HCT116 (cell line): ENCODE results near the gene SLC17A5. TPM values are rescaled to one million over a fixed set of nuclear protein-coding genes. Genes with fewer than 3 reads are reported as not detected.
A peak's percentile ranks its signal among the peaks of the same experiment; 100 is the strongest.

Experiments used
- ATAC-seq: fragments of 200-7000 bp; cut with Tn5 transposase; 2 replicates; pipeline ENCODE4 v1.9.1; 2020; ENCODE audit warnings: mild to moderate bottlenecking, moderate library complexity
- BruUV-seq: library from RNA; stranded (reverse); fragments of 400-500 nt; replicated peaks from 2 replicates; lab custom pipeline; 2021; lab: Mats Ljungman, UMichigan
- CTCF ChIA-PET: fragments of 300-600 bp; sonication (Branson Sonifier 250); formaldehyde crosslinking; loops from one replicate; lab custom pipeline; 2021; ENCODE audit warnings: antibody characterized with exemption; lab: Charles Lee
- POLR2A ChIA-PET: fragments of 300-600, 350-600 bp; sonication (Branson Sonifier 250); formaldehyde crosslinking; loops from one replicate; lab custom pipeline; 2021; ENCODE audit warnings: antibody characterized with exemption; lab: Charles Lee
- RAD21 ChIA-PET, 2 experiments: fragments of 300-600 bp; sonication (Branson Sonifier 250); formaldehyde crosslinking; loops; one replicate each; lab custom pipeline; 2023; ENCODE audit warnings: low total read pairs in 2 of 2; ENCODE audit not compliant: uncharacterized antibody in 2 of 2, unreplicated experiment in 2 of 2, low non-redundant PET in 1 of 2; lab: Charles Lee
- DNase-seq: peaks from one replicate; pipeline ENCODE4 v3.0.0-alpha.2; 2010; ENCODE audit warnings: low read depth, low spot score
- H2AFZ ChIP-seq: fragments of 200-600 bp; shearing (Covaris generic), sonication (generic); 2 replicates; pipeline ENCODE4 v1.6.1; 2017; ENCODE audit warnings: low read depth, mixed run types, mixed read lengths, antibody characterized with exemption, low read length; ENCODE audit not compliant: poor library complexity, severe bottlenecking
- H3K27ac ChIP-seq: 2 replicates; pipeline ENCODE4 v1.5.1; 2012; ENCODE audit warnings: low read depth, low read length
- H3K27me3 ChIP-seq: fragments of 200-600 bp; sonication (generic); 2 replicates; pipeline ENCODE4 v1.6.1; 2016; ENCODE audit warnings: mixed run types, low read length, mixed read lengths; ENCODE audit not compliant: insufficient read depth
- H3K36me3 ChIP-seq, 2 experiments: fragments of 200-500 bp in 1 of 2; fragments of 200-600 bp in 1 of 2; sonication (Bioruptor generic) in 1 of 2; sonication (generic) in 1 of 2; 2 replicates each; pipeline versions ENCODE4 v1.5.1 to v1.6.1; 2014 to 2016; ENCODE audit warnings: low read length in 2 of 2, inconsistent platforms in 1 of 2, mixed read lengths in 1 of 2, mixed run types in 1 of 2; ENCODE audit not compliant: insufficient read depth in 2 of 2, control insufficient read depth in 1 of 2
- H3K4me1 ChIP-seq, 2 experiments: fragments of 200-600 bp in 1 of 2; sonication (generic) in 1 of 2; 2 replicates each; pipeline versions ENCODE4 v1.5.1 to v1.6.1; 2012 to 2017; ENCODE audit warnings: low read length in 2 of 2, inconsistent platforms in 1 of 2, mild to moderate bottlenecking in 1 of 2, mixed read lengths in 1 of 2, mixed run types in 1 of 2, moderate library complexity in 1 of 2; ENCODE audit not compliant: insufficient read depth in 2 of 2, control insufficient read depth in 1 of 2
- H3K4me2 ChIP-seq: fragments of 200-600 bp; sonication (generic); 2 replicates; pipeline ENCODE4 v1.6.1; 2017; ENCODE audit warnings: mixed run types, low read length, mixed read lengths
- H3K4me3 ChIP-seq, 2 experiments: fragments of 200-600 bp in 1 of 2; sonication (generic) in 1 of 2; replicated peaks in 1 of 2; 2 replicates each; pipeline ENCODE4 v1.5.1; 2011 to 2016; ENCODE audit warnings: low read length in 2 of 2, control low read depth in 1 of 2, low read depth in 1 of 2, mild to moderate bottlenecking in 1 of 2, mixed read lengths in 1 of 2, mixed run types in 1 of 2
- H3K79me2 ChIP-seq: fragments of 200-600 bp; sonication (generic); 2 replicates; pipeline ENCODE4 v1.6.1; 2017; ENCODE audit warnings: mild to moderate bottlenecking, mixed run types, low read length, moderate library complexity, mixed read lengths; ENCODE audit not compliant: insufficient read depth
- H3K9ac ChIP-seq: fragments of 200-600 bp; sonication (generic); 2 replicates; pipeline ENCODE4 v1.6.1; 2016; ENCODE audit warnings: low read length, mixed read lengths
- H3K9me2 ChIP-seq: fragments of 200-600 bp; sonication (generic), shearing (Covaris generic); 2 replicates; pipeline ENCODE4 v1.6.1; 2017; ENCODE audit warnings: mixed run types, mild to moderate bottlenecking, moderate library complexity; ENCODE audit not compliant: insufficient read depth
- H3K9me3 ChIP-seq, 2 experiments: fragments of 200-500 bp in 1 of 2; fragments of 200-600 bp in 1 of 2; sonication (Bioruptor generic) in 1 of 2; sonication (generic) in 1 of 2; 2 replicates each; pipeline ENCODE4 v1.6.1; 2014 to 2017; ENCODE audit warnings: low read length in 2 of 2, mixed read lengths in 2 of 2, inconsistent platforms in 1 of 2, low read depth in 1 of 2, mild to moderate bottlenecking in 1 of 2, mixed run types in 1 of 2, moderate library complexity in 1 of 2; ENCODE audit not compliant: control insufficient read depth in 1 of 2, insufficient read depth in 1 of 2
- H4K20me1 ChIP-seq: fragments of 200-600 bp; sonication (generic), shearing (Covaris generic); 2 replicates; pipeline ENCODE4 v1.6.1; 2017; ENCODE audit warnings: mixed run types, mild to moderate bottlenecking, moderate library complexity; ENCODE audit not compliant: insufficient read depth
- EGR1 ChIP-seq: IDR thresholded peaks from 2 replicates; pipeline ENCODE4 v1.6.1; 2012; ENCODE audit warnings: low read depth
- EZH2phosphoT487 ChIP-seq: fragments of 200-600 bp; IDR thresholded peaks from 2 replicates; pipeline ENCODE4 v1.6.1; 2018; ENCODE audit warnings: antibody characterized with exemption, borderline replicate concordance
- FOSL1 ChIP-seq: IDR thresholded peaks from 2 replicates; pipeline ENCODE4 v1.6.1; 2012; ENCODE audit warnings: low read depth
- POLR2A ChIP-seq: IDR thresholded peaks from 2 replicates; pipeline ENCODE4 v1.7.0; 2011; ENCODE audit warnings: borderline replicate concordance; ENCODE audit not compliant: insufficient read depth, insufficient read length; ENCODE audit errors: extremely low read depth
- TCF7L2 ChIP-seq: IDR thresholded peaks from 2 replicates; pipeline ENCODE4 v1.7.0; 2011; ENCODE audit warnings: borderline replicate concordance, inconsistent platforms; ENCODE audit not compliant: insufficient read depth, insufficient read length; ENCODE audit errors: extremely low read depth
- YY1 ChIP-seq: IDR thresholded peaks from 2 replicates; pipeline ENCODE4 v1.6.1; 2011; ENCODE audit warnings: low read length, low read depth, moderate library complexity, mild to moderate bottlenecking; ENCODE audit not compliant: insufficient replicate concordance; ENCODE audit errors: extremely low read depth
- ZBTB33 ChIP-seq: IDR thresholded peaks from 2 replicates; pipeline ENCODE4 v1.6.1; 2011; ENCODE audit warnings: mild to moderate bottlenecking, low read length, moderate library complexity; ENCODE audit not compliant: insufficient replicate concordance; ENCODE audit errors: extremely low read depth
- ZFX ChIP-seq: fragments of 450-650 bp; IDR thresholded peaks from 2 replicates; pipeline ENCODE4 v1.6.1; 2017
- intact Hi-C: fragments of 100-400 bp; cut with micrococcal nuclease; formaldehyde crosslinking; loops from 2 replicates; pipeline ENCODE4 v1.10.0; 2022
- total RNA-seq: library from RNA; stranded (reverse); gene quantifications from one replicate; pipeline ENCODE4 v1.2.1, GENCODE V29; 2021; ENCODE audit not compliant: unreplicated experiment

The SLC17A5 gene
- total RNA-seq, 1 experiment from 2014 or later, result 17.0 TPM

- TF ChIP-seq YY1, result no peak
- TF ChIP-seq EZH2phosphoT487, result no peak
- TF ChIP-seq EGR1, result no peak
- peak; percentile 82 for TF ChIP-seq FOSL1
Measured at GRCh38 chr6:73695619-73696421, 42.0 kb upstream of the SLC17A5 start, which contains the start of gene CD109 (continued).

- peak overlapping the region; percentile 93 for H3K27ac ChIP-seq
- H3K9ac ChIP-seq, result peak overlapping the region; percentile 85
- H2AFZ ChIP-seq, result peak overlapping the region; percentile 68
- no peaks in the 10 kb centered on the region for H3K27me3 ChIP-seq
- TF ChIP-seq POLR2A (no peak), EZH2phosphoT487 (no peak), TCF7L2 (no peak), ZBTB33 (no peak), YY1 (peak; percentile 73), ZFX (no peak)
- H3K4me3 ChIP-seq, result peak overlapping the region; percentile 55 to 67
- no peaks in the 10 kb centered on the region; a peak in 1 of 4 replicates for H3K36me3 ChIP-seq
- no TSS peak for BruUV-seq
- ChIA-PET POLR2A (no interaction called here), CTCF (no interaction called here), RAD21 (no interaction called here)
- H3K9me3 ChIP-seq, result peaks cover 0 to 5% of the 10 kb centered on the region in 2 experiments; a peak in 1 of 4 replicates
- peaks cover 37 to 48% of the 10 kb centered on the region in 2 experiments for H3K4me1 ChIP-seq
- DNase-seq (no peak), ATAC-seq (peak; percentile 46)
- H3K4me2 ChIP-seq, result peak overlapping the region; percentile 76
- peaks cover 12% of the 10 kb centered on the region for H3K79me2 ChIP-seq
- H3K9me2 ChIP-seq, result no peaks in the 10 kb centered on the region
- no peaks in the 10 kb centered on the region for H4K20me1 ChIP-seq
- intact Hi-C loops, result no loop called here
Measured at GRCh38 chr6:73694711-73695411, 41.1 kb upstream of the SLC17A5 start.
